Astrocyte of the cerebellum (primary cell): ENCODE measurements around the gene YPEL3.

Source experiments
- DNase-seq: peaks from one replicate; pipeline ENCODE4 v3.0.0-alpha.2; 2011; ENCODE audit warnings: low read depth
- H3K4me3 ChIP-seq: 2 replicates; pipeline ENCODE4 v1.5.1; 2011; ENCODE audit warnings: mild to moderate bottlenecking, low read depth, low read length, moderate library complexity
- CTCF ChIP-seq: IDR thresholded peaks from 2 replicates; pipeline ENCODE4 v1.5.1; 2012; ENCODE audit warnings: low read length, low read depth, moderate library complexity, mild to moderate bottlenecking; ENCODE audit errors: missing control alignments
- in situ Hi-C: cut with HindIII; loops from 2 replicates; pipeline ENCODE4 v1.10.0; 2017; ENCODE audit warnings: low sequenced_read_pairs

Gene YPEL3

GRCh38 chr16:30065943-30066760 lies 29.9 kb downstream of the YPEL3 start:
- in situ Hi-C loops = no loop called here
- H3K4me3 ChIP-seq = peak overlapping the region; percentile 80
- DNase-seq = no peak
- no peak for TF ChIP-seq CTCF

GRCh38 chr16:30065102-30065942 lies 30.7 kb downstream of the YPEL3 start, which contains the start of gene ALDOA:
ALDOA (plus strand) TSS chr16:30065760; CDS start chr16:30066898, 1,138 bp downstream.
- peak; percentile 95 for DNase-seq
- in situ Hi-C loops = no loop called here
- TF ChIP-seq CTCF = no peak
- H3K4me3 ChIP-seq = peak within 1 kb of the TSS; percentile 80

- in situ Hi-C loops = no loop called here
Observed at GRCh38 chr16:30064729-30065101, 31.3 kb downstream of the YPEL3 start.

GRCh38 chr16:30063893-30064728 lies 31.9 kb downstream of the YPEL3 start:
- in situ Hi-C loops = no loop called here
- DNase-seq = no peak
- TF ChIP-seq CTCF = no peak

More at GRCh38 chr16:30064729-30065101, 31.3 kb downstream of the YPEL3 start:
- no peak for TF ChIP-seq CTCF
- H3K4me3 ChIP-seq = peak overlapping the region; percentile 80
- no peak for DNase-seq

GRCh38 chr16:30063278-30063892 lies 32.6 kb downstream of the YPEL3 start:
- DNase-seq = no peak
- in situ Hi-C loops = no loop called here
- H3K4me3 ChIP-seq = peak overlapping the region; percentile 80
- TF ChIP-seq CTCF = no peak

More at GRCh38 chr16:30063893-30064728, 31.9 kb downstream of the YPEL3 start:
- H3K4me3 ChIP-seq = peak overlapping the region; percentile 80
